K562 (cell line): ENCODE data around the gene RPH3AL. TPM values are rescaled to one million over a fixed set of nuclear protein-coding genes. Genes with fewer than 3 reads are reported as not detected.

ENCODE experiments used
- ATAC-seq: fragments of 200-7000 bp; cut with Tn5 transposase; 3 replicates; pipeline ENCODE4 v1.9.1; 2020; ENCODE audit warnings: moderate library complexity
- BruUV-seq: library from RNA; stranded (reverse); fragments of 400-500 nt; replicated peaks from 2 replicates; lab custom pipeline; 2021; lab: Mats Ljungman, UMichigan
- CTCF ChIA-PET: fragments of 300-600 bp; formaldehyde crosslinking; extraction: SDS; loops from one replicate; lab custom pipeline; 2021; ENCODE audit warnings: low intra/inter-chr PET ratio; lab: Yijun Ruan, JAX
- POLR2A ChIA-PET: fragments of 300-600, 350-650 bp; sonication (Branson Sonifier 250); formaldehyde crosslinking; extraction: SDS; loops from one replicate; lab custom pipeline; 2021; ENCODE audit warnings: antibody characterized with exemption, inconsistent platforms; lab: Yijun Ruan, JAX
- DNase-seq, 4 experiments: peaks; one replicate each; pipeline versions ENCODE4 v3.0.0 to v3.0.0-alpha.2; 2011 to 2018; ENCODE audit warnings: low spot score in 3 of 4, mixed read lengths in 3 of 4; ENCODE audit errors: extremely low read depth in 1 of 4
- FAIRE-seq: peaks from 2 replicates; lab custom pipeline; 2011; peaks lifted over from hg19 to GRCh38; lab: Jason Lieb, UNC
- H2AFZ ChIP-seq: 2 replicates; pipeline ENCODE4 v1.6.0; 2011; ENCODE audit warnings: low read depth, low read length, control low read depth, inconsistent platforms
- H3K27ac ChIP-seq: fragments of 200-600 bp; 3 replicates; pipeline ENCODE4 v1.8.0; 2011; ENCODE audit warnings: low read depth, mild to moderate bottlenecking, control low read depth, inconsistent platforms, low read length, moderate library complexity, mixed read lengths; ENCODE audit errors: extremely low read depth
- H3K27me3 ChIP-seq, 2 experiments: fragments of 300-600 bp in 1 of 2; 2 replicates in 1 of 2; 3 replicates in 1 of 2; pipeline versions ENCODE4 v1.6.0 to v1.8.0; 2011; ENCODE audit warnings: inconsistent platforms in 2 of 2, low read length in 2 of 2, mild to moderate bottlenecking in 1 of 2, mixed read lengths in 1 of 2, moderate library complexity in 1 of 2; ENCODE audit not compliant: control insufficient read depth in 2 of 2, insufficient read depth in 2 of 2
- H3K36me3 ChIP-seq: fragments of 300-600 bp; 3 replicates; pipeline ENCODE4 v1.8.0; 2011; ENCODE audit warnings: mild to moderate bottlenecking, low read length, inconsistent platforms; ENCODE audit not compliant: control insufficient read depth, insufficient read depth
- H3K4me1 ChIP-seq, 2 experiments: fragments of 200-600 bp in 1 of 2; replicated peaks in 1 of 2; 2 replicates in 1 of 2; 3 replicates in 1 of 2; pipeline versions ENCODE4 v1.5.1 to v1.8.0; 2011; ENCODE audit warnings: inconsistent platforms in 2 of 2, low read length in 2 of 2, mild to moderate bottlenecking in 1 of 2, mixed read lengths in 1 of 2, moderate library complexity in 1 of 2; ENCODE audit not compliant: control insufficient read depth in 2 of 2, insufficient read depth in 2 of 2
- H3K4me2 ChIP-seq: 2 replicates; pipeline ENCODE4 v1.6.1; 2011; ENCODE audit warnings: low read length, control low read depth, inconsistent platforms, mixed read lengths; ENCODE audit not compliant: insufficient read depth
- H3K4me3 ChIP-seq: fragments of 200-600 bp; sonication (generic), shearing (Covaris generic); 2 replicates; pipeline ENCODE4 v1.5.1; 2016; ENCODE audit warnings: control low read depth, inconsistent platforms
- H3K79me2 ChIP-seq: fragments of 200-600 bp; 3 replicates; pipeline ENCODE4 v1.8.0; 2011; ENCODE audit warnings: low read length, inconsistent platforms; ENCODE audit not compliant: control insufficient read depth, insufficient read depth
- H3K9ac ChIP-seq, 2 experiments: 2 replicates each; pipeline versions ENCODE4 v1.6.0 to v1.6.1; 2011; ENCODE audit warnings: low read depth in 2 of 2, low read length in 2 of 2, control low read depth in 1 of 2, inconsistent platforms in 1 of 2, mild to moderate bottlenecking in 1 of 2, mixed read lengths in 1 of 2; ENCODE audit not compliant: insufficient read depth in 1 of 2
- H3K9me1 ChIP-seq: one replicate; pipeline ENCODE4 v1.6.0; 2011; ENCODE audit warnings: inconsistent platforms, mild to moderate bottlenecking, low read length, moderate library complexity; ENCODE audit not compliant: control insufficient read depth, insufficient read depth
- H3K9me3 ChIP-seq: replicated peaks from 2 replicates; pipeline ENCODE4 v1.5.1; 2011; ENCODE audit warnings: low read depth, low read length, inconsistent platforms; ENCODE audit not compliant: control insufficient read depth, insufficient read depth
- H4K20me1 ChIP-seq: replicated peaks from 2 replicates; pipeline ENCODE4 v1.6.1; 2011; ENCODE audit warnings: low read length, inconsistent platforms, mixed read lengths; ENCODE audit not compliant: control insufficient read depth, insufficient read depth
- BRCA1 ChIP-seq, 2 experiments: fragments of 450-650 bp in 1 of 2; sonication (generic) in 1 of 2; formaldehyde crosslinking in 1 of 2; IDR thresholded peaks; 2 replicates each; pipeline versions ENCODE4 v1.5.0 to v1.6.1; 2017 to 2020; ENCODE audit warnings: mild to moderate bottlenecking in 1 of 2, missing genetic modification reagents in 1 of 2
- HDAC3 ChIP-seq: fragments of 450-650 bp; IDR thresholded peaks from 2 replicates; pipeline ENCODE4 v1.6.1; 2018; ENCODE audit warnings: borderline replicate concordance, mild to moderate bottlenecking, moderate library complexity; ENCODE audit not compliant: partially characterized antibody
- JUNB ChIP-seq: fragments of 450-650 bp; formaldehyde crosslinking; conservative IDR thresholded peaks from 2 replicates; pipeline ENCODE4 v1.4.0; 2020; ENCODE audit warnings: mild to moderate bottlenecking
- KDM2B ChIP-seq: fragments of 250-450 bp; sonication (Bioruptor Pico); IDR thresholded peaks from 2 replicates; pipeline ENCODE4 v1.8.0; 2021; ENCODE audit warnings: mild to moderate bottlenecking, moderate library complexity
- NR2F6 ChIP-seq: fragments of 450-650 bp; formaldehyde crosslinking; IDR thresholded peaks from 2 replicates; pipeline ENCODE4 v1.4.0; 2020; ENCODE audit warnings: mild to moderate bottlenecking
- PHF8 ChIP-seq: fragments of 200-600 bp; sonication (generic); IDR thresholded peaks from 2 replicates; pipeline ENCODE4 v1.6.1; 2012; ENCODE audit warnings: mixed run types, mild to moderate bottlenecking, inconsistent platforms, low read length, moderate library complexity, borderline replicate concordance
- POLR2A ChIP-seq: fragments of 450-650 bp; conservative IDR thresholded peaks from 2 replicates; pipeline ENCODE4 v1.6.1; 2016
- PTRF ChIP-seq: fragments of 450-650 bp; IDR thresholded peaks from 2 replicates; pipeline ENCODE4 v1.6.1; 2016; ENCODE audit warnings: mild to moderate bottlenecking, missing genetic modification characterization, missing compliant biosample characterization
- RBBP5 ChIP-seq: fragments of 200-600 bp; sonication (generic); IDR thresholded peaks from 2 replicates; pipeline ENCODE4 v1.6.1; 2012; ENCODE audit warnings: borderline replicate concordance, mild to moderate bottlenecking, low read length, control low read depth, inconsistent platforms; ENCODE audit not compliant: insufficient read depth, poor library complexity, severe bottlenecking
- TRIM24 ChIP-seq, 2 experiments: fragments of 450-650 bp; IDR thresholded peaks; 2 replicates each; pipeline ENCODE4 v1.6.1; 2016
- ZNF143 ChIP-seq: sonication (generic); formaldehyde crosslinking; IDR thresholded peaks from 2 replicates; pipeline ENCODE4 v1.9.0; 2022; ENCODE audit warnings: mild to moderate bottlenecking, missing genetic modification reagents
- ZNF444 ChIP-seq: fragments of 250-450 bp; sonication (Bioruptor Pico); IDR thresholded peaks from 2 replicates; pipeline ENCODE4 v1.4.0; 2020; ENCODE audit warnings: mild to moderate bottlenecking, moderate library complexity
- ZNF589 ChIP-seq: fragments of 200-800 bp; sonication (Bioruptor generic); IDR thresholded peaks from 2 replicates; pipeline ENCODE4 v1.6.1; 2016; ENCODE audit warnings: low read depth, missing genetic modification characterization, missing compliant biosample characterization
- WGBS: fragments of 100-300 bp; shearing (Covaris generic); methylation state at CpG from one replicate; pipeline ENCODE4 v1.1.6; 2016; ENCODE audit warnings: low coverage, mixed read lengths; ENCODE audit not compliant: insufficient coverage; ENCODE audit errors: missing lambda C conversion rate; 5-methylcytosine and 5-hydroxymethylcytosine counted together
- in situ Hi-C: fragments of 300-500 bp; cut with MboI; formaldehyde crosslinking; loops from 4 replicates; pipeline ENCODE4 v1.15.0; 2018; ENCODE audit warnings: inconsistent platforms, mixed read lengths
- intact Hi-C: fragments of 100-400 bp; cut with micrococcal nuclease; formaldehyde crosslinking; loops from 2 replicates; pipeline ENCODE4 v1.14.2; 2022
- polyA plus RNA-seq, 8 experiments: library from polyadenylated mRNA; depleted of rRNA in 4 of 8; stranded (reverse) in 5 of 8; unstranded in 3 of 8; fragments of >200 nt; fragmentation: Nextera tagmentation in 2 of 8; fragmentation: Illumina TruSeq in 1 of 8; extraction: Ambion mirVana in 2 of 8; extraction: Trizol in 1 of 8; gene quantifications; 2 replicates each; pipeline versions ENCODE4 v1.2.1 to v1.2.3, GENCODE V29; 2011 to 2014; ENCODE audit warnings: inconsistent platforms in 1 of 8, missing spikeins in 1 of 8
- total RNA-seq, 7 experiments: library from RNA; depleted of rRNA in 6 of 7; stranded (reverse); fragments of >200 nt in 6 of 7; fragmentation: Illumina TruSeq in 2 of 7; extraction: Trizol in 2 of 7; gene quantifications; 2 replicates each; pipeline versions ENCODE4 v1.2.1 to v1.2.3, GENCODE V29; 2011 to 2021; ENCODE audit warnings: low replicate concordance in 1 of 7
- TF ChIP-seq, protein P1 (sequence below): sonication (generic); formaldehyde crosslinking; IDR thresholded peaks from 2 replicates; pipeline ENCODE4 v1.8.1; 2023; ENCODE audit warnings: mild to moderate bottlenecking, missing genetic modification reagents
- TF ChIP-seq, protein P2 (sequence below): sonication (generic); formaldehyde crosslinking; IDR thresholded peaks from 2 replicates; pipeline ENCODE4 v1.5.0; 2020; ENCODE audit warnings: missing genetic modification reagents

The RPH3AL gene
- total and polyA plus RNA-seq, 9 of the 15 experiments (the other 6 are each of a cell fraction or from before 2014, with no cell fraction given): 0.18 to 1.7 (median 0.39) TPM

DNA sequence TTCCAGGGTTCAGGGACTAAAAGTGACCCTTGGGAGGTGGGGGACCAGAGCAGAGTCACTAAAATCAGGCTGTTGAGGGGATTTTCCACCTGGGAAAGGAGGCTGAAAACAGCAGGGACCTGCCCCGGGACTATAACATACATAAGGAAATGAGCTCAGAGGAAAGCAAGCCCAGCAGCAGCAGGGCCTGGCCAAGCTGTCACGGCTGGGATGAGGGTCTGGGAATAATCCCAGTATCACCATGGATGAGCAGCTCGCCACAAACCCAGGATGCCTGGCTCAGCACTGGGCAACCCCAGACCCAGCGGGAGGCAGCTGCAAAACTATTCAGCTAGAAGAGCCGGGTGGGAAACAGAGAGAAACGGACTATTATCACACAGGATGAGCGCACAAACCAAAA is 72.4 kb downstream of the RPH3AL start:
- FAIRE-seq (no peak), ATAC-seq (no peak), DNase-seq (no peak)
- ChIA-PET POLR2A (interaction anchor here (0.7 kb wide), 1 partner anchor 11 kb away, joined by 3 read pairs; no protein-coding TSS in a partner anchor), CTCF (no interaction called here)
- 2% methylated on average over 5 of the region's 7 CpGs for WGBS
- no peak overlapping the region for H2AFZ ChIP-seq
- H3K9me3 ChIP-seq: no peaks in the 10 kb centered on the region
- no peak overlapping the region for H3K27ac ChIP-seq
- H3K9me1 ChIP-seq: no peaks in the 10 kb centered on the region
- H3K4me1 ChIP-seq: no peaks in the 10 kb centered on the region
- no peaks in the 10 kb centered on the region; the same call in 1 of the 2 replicates for H4K20me1 ChIP-seq
- intact Hi-C loops (no loop called here), in situ Hi-C loops (no loop called here)
- H3K4me2 ChIP-seq: no peak overlapping the region
- peaks cover 2 to 44% of the 10 kb centered on the region in 2 experiments; a peak in 3 of 5 replicates for H3K27me3 ChIP-seq
- no peaks in the 10 kb centered on the region for H3K36me3 ChIP-seq
- no TSS peak for BruUV-seq
- no peaks in the 10 kb centered on the region for H3K79me2 ChIP-seq
- no peak overlapping the region for H3K4me3 ChIP-seq
- no peak overlapping the region for H3K9ac ChIP-seq
- no peak for TF ChIP-seq BRCA1 (IDR thresholded peaks at IDR 0.05)
- TF ChIP-seq BRCA1 (CRISPR knock-in tag; IDR thresholded peaks at IDR 0.05): no peak
- TF ChIP-seq TRIM24 (IDR thresholded peaks at IDR 0.05): no peak
- TF ChIP-seq, protein P1, sequence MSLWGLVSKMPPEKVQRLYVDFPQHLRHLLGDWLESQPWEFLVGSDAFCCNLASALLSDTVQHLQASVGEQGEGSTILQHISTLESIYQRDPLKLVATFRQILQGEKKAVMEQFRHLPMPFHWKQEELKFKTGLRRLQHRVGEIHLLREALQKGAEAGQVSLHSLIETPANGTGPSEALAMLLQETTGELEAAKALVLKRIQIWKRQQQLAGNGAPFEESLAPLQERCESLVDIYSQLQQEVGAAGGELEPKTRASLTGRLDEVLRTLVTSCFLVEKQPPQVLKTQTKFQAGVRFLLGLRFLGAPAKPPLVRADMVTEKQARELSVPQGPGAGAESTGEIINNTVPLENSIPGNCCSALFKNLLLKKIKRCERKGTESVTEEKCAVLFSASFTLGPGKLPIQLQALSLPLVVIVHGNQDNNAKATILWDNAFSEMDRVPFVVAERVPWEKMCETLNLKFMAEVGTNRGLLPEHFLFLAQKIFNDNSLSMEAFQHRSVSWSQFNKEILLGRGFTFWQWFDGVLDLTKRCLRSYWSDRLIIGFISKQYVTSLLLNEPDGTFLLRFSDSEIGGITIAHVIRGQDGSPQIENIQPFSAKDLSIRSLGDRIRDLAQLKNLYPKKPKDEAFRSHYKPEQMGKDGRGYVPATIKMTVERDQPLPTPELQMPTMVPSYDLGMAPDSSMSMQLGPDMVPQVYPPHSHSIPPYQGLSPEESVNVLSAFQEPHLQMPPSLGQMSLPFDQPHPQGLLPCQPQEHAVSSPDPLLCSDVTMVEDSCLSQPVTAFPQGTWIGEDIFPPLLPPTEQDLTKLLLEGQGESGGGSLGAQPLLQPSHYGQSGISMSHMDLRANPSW (CRISPR knock-in tag): no peak
- no peak for TF ChIP-seq RBBP5
- TF ChIP-seq JUNB (CRISPR knock-in tag): no peak
- TF ChIP-seq HDAC3: no peak
- no peak for TF ChIP-seq ZNF143 (CRISPR knock-in tag)
- no peak for TF ChIP-seq PTRF (tag)
- no peak for TF ChIP-seq ZNF444 (CRISPR knock-in tag)
- TF ChIP-seq, protein P2, sequence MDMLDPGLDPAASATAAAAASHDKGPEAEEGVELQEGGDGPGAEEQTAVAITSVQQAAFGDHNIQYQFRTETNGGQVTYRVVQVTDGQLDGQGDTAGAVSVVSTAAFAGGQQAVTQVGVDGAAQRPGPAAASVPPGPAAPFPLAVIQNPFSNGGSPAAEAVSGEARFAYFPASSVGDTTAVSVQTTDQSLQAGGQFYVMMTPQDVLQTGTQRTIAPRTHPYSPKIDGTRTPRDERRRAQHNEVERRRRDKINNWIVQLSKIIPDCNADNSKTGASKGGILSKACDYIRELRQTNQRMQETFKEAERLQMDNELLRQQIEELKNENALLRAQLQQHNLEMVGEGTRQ (CRISPR knock-in tag): no peak
- TF ChIP-seq ZNF589 (CRISPR knock-in tag): no peak
- no peak for TF ChIP-seq POLR2A
- no peak for TF ChIP-seq PHF8
- TF ChIP-seq NR2F6 (CRISPR knock-in tag): no peak
- no peak for TF ChIP-seq KDM2B (CRISPR knock-in tag)
